H1 (cell line): ENCODE data around the gene COMT.

Source experiments
- CHD2 ChIP-seq: IDR thresholded peaks from 2 replicates; pipeline ENCODE4 v1.6.1; 2012; ENCODE audit warnings: low read length, improper control_type of control experiment
- CTCF ChIP-seq, 3 experiments: IDR thresholded peaks; 1 replicate in 2 of 3; 2 replicates in 1 of 3; pipeline versions ENCODE4 v1.5.1 to v1.6.1; 2011; ENCODE audit warnings: low read length in 3 of 3, mild to moderate bottlenecking in 3 of 3, inconsistent platforms in 2 of 3, low read depth in 1 of 3, moderate library complexity in 1 of 3; ENCODE audit not compliant: insufficient read depth in 1 of 3; ENCODE audit errors: control extremely low read depth in 1 of 3
- HDAC2 ChIP-seq, 2 experiments: fragments of 300-600 bp in 1 of 2; sonication (generic) in 1 of 2; IDR thresholded peaks; 2 replicates each; pipeline ENCODE4 v1.6.1; 2011 to 2012; ENCODE audit warnings: low read depth in 2 of 2, low read length in 2 of 2, mild to moderate bottlenecking in 2 of 2, moderate library complexity in 2 of 2, borderline replicate concordance in 1 of 2, inconsistent platforms in 1 of 2
- SAP30 ChIP-seq: fragments of 300-600 bp; sonication (generic); IDR thresholded peaks from 2 replicates; pipeline ENCODE4 v1.7.1; 2012; ENCODE audit warnings: low read length, moderate library complexity, mild to moderate bottlenecking, inconsistent platforms; ENCODE audit not compliant: insufficient read depth, insufficient replicate concordance
- TCF12 ChIP-seq: IDR thresholded peaks from 2 replicates; pipeline ENCODE4 v1.6.1; 2011; ENCODE audit warnings: low read depth, mild to moderate bottlenecking, low read length

DNA sequence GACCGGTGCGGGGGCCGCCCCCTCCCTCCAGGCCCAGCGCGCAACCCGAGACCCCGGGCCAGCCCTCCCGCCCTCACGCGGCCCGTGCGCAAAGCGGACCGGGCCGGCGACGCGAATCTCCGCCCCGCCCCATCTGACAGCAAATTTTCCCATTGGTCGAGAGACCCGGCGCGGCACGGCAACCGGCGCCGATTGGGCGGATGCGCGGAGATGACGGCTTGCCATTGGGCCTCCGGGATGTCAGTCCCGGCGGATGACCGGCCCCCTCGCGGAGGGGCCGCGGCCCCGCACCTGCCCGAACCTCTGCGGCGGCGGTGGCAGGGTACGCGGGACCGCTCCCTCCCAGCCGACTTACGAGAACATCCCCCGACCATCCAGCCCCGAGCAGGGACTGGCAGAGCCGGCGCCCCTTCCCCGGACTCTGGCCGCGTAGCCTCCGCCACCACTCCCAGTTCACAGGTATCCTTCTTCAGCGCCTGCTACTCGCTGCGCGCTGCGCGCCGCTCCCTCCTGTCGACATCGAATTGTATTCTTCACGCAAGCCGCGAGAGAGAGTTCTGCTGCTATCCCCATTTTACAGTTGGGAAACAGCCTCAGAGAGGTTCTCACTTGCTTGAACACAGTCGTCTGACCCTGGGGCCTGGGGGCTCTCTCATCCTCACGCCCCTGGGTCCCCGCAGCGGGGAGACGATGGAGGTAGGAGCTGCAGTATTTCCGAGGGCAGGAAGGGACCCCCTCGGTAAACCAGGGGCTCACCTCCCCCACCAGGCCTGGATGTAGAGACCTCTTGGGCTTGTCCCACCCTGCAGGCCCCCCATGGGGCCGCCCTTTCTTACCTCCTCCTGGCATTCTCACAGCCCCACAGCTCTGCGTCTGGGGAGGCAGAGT is 75.4 kb downstream of the COMT start, which contains the start of gene ARVCF:
- TF ChIP-seq SAP30 (no peak), HDAC2 (IDR thresholded peaks at IDR 0.05; ENCODE audit: borderline replicate concordance in 1 of 2, low read depth in 2 of 2, low read length in 2 of 2) (no peak), CHD2 (peak; percentile 93), CTCF (IDR thresholded peaks at IDR 0.05; ENCODE audit: control extremely low read depth in 1 of 3, insufficient read depth in 1 of 3, low read depth in 1 of 3, low read length in 3 of 3) (no peak), TCF12 (no peak)
